ENCODE data around the gene PSMA2.

PSMA2 gene

GRCh38 chr7:42939457-42940240 is 7.7 kb upstream of the PSMA2 start:
- DNase-seq = peak; percentile 35

GRCh38 chr7:42935861-42936260 is 3.9 kb upstream of the PSMA2 start:
- DNase-seq = no peak

- no peak for DNase-seq
These were observed 2.3 kb upstream of the PSMA2 start for GRCh38 chr7:42934291-42934690.

GRCh38 chr7:42932811-42933591 is 1.0 kb upstream of the PSMA2 start:
- DNase-seq = no peak

- DNase-seq = peak; percentile 45
These were observed 534 bp downstream of the PSMA2 start for GRCh38 chr7:42931447-42931833.

DNA sequence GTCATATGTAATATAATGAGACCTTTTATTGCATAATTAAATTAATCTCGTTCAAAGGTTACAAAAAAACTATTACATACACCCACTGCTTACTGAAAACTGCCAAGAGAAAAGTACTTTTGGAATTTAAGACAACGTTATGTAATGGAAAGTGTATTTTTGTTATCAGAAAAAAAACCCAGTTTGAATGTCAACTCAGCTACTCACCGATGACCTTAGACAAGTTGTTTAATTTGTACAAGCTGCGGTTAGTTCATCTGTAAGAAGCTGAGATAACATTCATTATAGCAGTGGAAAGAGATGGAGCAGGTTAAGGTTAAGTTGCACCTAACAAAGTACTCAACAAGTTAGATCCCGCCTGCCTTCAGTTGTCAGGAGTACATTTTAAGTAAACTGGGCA is 1.1 kb downstream of the PSMA2 start:
- no peak for DNase-seq

DNA sequence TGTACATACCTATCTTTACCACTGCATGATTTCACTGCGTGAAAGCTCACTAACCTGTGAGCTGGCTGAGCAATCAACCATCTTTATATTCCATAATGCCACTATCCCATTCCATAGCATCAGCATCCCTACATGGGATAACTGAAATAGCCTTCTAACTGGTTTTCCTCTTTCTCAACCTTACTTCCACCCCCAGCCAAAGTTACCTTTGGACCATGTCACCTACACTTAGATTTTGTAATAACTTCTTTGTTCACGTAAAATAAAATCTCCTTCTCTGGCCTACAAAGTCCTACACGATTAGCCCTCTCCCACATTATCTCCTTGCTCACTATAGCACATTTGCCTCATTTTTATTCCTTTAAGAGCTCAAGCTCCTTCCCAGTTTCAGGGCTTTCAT is 2.5 kb downstream of the PSMA2 start:
- DNase-seq = no peak

GRCh38 chr7:42928754-42929153 is 3.2 kb downstream of the PSMA2 start:
- no peak for DNase-seq

DNA sequence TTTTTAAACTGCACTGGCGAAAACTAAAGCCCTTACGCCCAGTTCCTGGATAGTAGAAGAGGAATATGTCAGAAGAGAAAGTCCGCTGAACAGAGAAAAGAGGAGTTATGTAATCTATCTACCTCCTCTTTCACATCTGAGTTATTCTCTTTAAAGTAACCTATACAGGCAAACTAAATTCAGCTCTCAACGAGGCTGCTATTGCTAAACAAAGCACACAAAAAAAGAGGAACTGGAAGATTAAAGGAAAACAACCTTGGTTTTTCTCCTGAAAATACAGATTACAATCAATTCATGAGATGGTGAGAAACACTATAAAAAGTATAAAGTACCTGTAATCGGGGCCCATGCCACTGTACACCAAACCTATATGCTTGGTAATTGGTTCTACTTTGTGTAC is 5.8 kb downstream of the PSMA2 start:
- DNase-seq = no peak

GRCh38 chr7:42925630-42926029 is 6.3 kb downstream of the PSMA2 start:
- no peak for DNase-seq

DNA sequence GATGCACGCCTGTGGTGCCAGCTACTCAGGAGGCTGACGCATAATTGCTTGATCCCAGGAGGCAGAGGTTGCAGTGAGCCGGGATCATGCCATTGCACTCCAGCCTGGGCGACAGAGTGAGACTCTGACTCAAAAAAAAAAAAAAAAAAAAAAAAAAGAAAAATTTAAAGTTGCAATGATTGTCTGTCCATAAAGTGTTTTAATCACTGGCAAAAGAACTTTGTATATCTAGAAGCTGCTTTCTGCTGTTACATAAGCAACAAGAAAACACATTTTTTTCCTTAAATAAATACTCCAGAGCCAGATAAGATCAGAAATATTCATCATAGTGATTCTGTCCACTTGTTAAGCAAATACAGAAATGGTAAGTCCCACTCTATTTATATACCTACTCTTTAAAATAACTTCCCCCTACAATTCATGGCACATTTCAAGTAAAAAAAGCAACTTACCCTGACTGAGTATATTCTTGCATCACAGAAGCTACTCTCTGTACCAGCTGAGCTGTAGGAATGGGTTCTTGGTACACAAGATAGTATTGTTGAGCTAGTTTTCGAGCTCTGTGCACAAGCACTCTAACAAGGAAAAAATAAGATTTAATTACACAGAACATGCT is 7.6 kb downstream of the PSMA2 start:
- DNase-seq = no peak

DNA sequence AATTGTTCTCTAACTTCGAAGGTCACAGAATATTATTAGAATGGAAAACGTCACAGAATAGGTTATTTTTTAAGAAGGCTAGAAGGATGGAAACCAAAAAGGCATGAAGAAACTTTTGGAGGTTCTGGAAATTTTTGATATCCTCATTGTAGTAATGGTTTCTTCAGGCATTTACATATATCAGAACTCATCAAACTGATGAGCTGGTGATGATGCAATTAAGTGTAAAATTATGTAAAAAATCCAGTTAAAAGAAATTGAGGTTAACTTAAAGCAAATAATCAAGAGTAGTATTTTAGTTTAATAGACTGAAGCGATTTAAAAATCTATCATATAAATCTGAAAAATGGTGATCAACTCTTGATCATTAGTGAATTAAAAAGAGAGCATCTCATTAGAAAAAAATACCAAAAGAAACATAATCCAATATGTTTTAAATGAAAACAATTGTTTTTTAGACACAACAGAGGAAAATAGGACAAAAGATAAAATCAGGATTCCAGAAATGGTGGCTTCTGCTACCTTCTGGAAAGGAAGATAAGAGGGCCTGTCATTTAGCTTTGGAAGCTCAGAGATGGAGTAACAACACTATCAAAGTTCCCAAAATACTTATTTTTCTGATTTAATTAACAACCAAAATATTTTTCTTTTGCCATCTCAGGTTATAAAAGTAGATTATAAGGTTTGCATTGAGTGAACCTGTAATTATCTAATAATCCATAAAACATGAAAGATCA is 9.8 kb downstream of the PSMA2 start:
- DNase-seq = no peak

DNA sequence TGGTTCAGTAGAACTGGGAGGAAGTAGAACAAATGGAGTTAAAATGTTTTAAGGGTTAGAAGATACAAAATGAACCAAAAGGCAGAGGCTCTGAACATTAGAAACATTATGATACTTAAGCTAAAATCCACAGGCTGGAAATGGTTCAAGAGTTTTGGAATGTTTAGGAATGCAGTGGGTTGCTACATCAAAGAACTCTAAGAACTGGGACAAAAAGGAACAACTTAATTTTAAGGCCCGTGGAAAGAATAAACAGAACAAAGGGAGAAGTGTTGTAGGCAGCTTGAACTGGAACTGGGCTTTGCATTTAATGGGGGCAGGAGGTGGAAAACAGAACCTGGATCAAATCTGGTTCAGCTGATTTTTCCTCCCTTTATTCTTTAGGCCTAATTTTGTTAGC is 16.6 kb downstream of the PSMA2 start:
- no peak for DNase-seq

DNA sequence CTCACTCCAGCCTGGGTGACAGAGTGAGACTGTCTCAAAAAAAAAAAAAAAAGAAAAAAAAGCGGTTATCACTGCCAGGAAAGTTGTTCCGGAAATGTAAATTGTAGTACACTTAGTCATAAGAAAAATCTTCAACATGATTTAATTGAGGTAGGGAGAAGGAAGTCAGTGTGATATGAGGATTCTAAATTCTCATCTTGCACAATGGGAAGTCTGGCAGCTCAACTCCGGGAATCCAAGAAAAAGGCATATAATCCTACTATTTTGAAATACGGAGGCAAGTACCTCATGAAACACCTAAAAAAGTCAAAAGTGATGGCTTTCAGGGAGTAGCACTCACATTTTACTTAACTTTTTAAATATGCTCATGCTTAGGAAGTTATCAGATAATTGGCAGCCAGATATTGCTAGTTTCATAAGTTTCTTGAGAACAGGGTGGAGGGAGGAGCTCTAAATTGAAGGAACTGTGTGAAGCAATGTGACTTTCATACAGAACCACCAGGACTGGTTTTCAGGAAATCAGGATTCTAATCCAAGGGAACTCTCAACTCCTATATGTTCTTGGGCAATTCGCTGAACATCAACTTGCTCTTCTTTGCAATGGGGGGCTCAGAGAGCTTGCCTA is 17.4 kb downstream of the PSMA2 start:
- no peak for DNase-seq

DNA sequence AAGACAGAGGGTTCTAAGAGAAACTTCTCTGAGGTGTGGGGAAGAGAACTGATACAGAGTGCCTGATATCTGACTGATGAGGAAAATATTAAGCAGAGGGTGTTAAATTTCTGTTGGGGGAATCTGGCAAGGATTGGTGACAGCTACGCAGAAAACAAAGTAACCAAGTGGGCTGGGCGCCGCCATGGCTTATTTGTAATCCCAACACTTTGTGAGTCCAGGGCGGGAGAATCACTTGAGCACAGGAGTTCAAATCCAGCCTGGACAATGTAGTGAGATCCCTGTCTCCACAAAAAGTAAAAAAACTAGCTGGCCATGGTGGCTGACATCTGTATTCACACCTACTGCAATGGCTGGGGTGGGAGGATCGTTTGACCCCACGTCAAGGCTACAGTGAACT is 18.0 kb downstream of the PSMA2 start:
- DNase-seq = no peak

DNA sequence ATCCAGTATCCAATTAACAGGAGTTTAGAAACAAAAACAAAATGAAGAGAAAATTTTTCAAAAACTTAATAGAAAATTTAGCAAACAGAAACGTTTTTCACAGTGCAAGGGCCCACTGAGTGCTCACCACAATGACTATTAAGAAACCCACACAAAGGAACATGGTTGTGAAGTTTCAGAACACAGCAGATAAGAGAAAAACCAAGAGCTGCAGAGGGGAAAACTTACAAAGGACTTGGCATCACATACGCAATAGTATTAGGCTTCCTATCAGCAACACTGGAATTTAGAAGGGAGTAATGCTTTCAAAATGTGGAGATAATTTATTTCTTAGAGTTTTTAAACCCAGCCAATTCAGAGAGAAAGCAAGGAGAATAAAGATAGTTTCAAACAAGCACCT is 18.4 kb downstream of the PSMA2 start:
- no peak for DNase-seq

DNA sequence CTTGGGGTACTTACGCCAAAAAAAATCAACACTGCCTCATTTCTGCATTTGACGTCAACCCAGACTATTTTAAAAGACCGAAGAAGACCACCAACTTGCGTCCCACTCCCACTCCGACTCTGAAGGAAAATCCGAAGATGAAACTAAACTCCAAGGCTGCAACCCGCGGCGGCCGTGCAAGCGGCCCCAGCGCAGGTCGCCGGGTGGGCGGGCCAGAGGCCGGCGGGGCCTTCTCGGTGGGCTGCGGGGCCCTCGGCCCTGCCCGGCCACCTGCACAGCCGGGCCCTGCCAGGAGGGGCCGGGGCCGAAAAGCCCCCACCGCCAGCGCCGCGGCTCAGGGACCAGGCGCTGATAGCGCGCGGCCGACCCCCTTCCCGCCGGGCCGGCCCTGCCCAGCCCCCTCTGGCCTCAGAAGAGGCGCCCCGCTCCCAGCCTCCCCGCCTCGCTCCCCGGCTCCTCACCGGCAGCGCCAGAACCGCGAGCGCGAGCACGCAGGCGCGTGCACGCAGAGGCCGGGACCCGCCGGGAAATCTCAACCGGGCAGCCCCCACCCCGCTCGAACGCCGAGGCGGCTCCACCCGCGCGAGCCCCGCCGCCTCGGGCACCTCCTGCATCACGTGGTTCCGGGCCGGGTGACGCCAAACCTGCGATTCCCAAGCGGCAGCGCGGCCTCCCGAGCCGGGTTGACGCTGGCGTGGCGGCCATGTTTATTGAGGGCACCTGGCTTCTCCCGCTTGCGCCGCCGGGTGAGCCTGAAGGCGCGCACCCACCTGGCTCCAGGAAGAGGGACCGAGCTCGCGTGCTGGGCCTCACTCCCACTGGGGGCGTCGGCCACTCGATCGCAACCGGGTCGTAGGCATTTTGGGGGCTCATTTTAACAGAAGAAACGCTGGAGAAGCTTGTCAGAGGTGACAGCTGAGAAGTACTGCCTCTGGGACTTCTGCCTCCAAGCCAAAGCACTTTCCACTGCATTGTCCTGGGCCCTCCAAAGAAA is 20.2 kb downstream of the PSMA2 start, which contains the start of gene C7orf25:
Gene C7orf25 (minus strand): TSS at position 617 of the 994 bp plus-strand sequence. CDS start 1,170 bp downstream, outside the sequence.
- peak; percentile 97 for DNase-seq

DNA sequence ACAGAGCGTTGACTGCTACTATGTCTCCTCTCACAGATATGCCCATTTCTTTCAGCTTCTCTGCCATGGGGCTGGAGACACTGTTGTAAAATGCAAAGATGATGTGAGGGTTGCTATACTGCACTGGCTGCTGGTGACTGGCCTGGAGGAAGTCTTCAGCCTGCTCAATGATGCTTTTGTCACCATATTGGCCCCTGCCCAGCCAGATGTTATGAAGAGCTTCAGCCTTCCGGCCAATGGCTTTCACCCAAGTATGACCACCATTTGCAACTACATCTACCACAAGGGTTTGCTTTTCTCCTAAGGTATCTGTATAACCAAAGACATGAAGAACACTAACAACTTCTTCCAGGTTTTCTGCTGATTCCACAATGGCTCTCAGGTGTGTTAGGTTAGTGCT is 21.7 kb downstream of the PSMA2 start:
- no peak for DNase-seq

GRCh38 chr7:42907316-42907715 is 24.7 kb downstream of the PSMA2 start:
- no peak for DNase-seq

GRCh38 chr7:42906181-42906580 is 25.8 kb downstream of the PSMA2 start:
- DNase-seq = no peak

GRCh38 chr7:42902331-42902730 is 29.6 kb downstream of the PSMA2 start:
- DNase-seq = no peak
